Small intestine (tissue), 7 donors: ENCODE results near the gene CAPZB. TPM values are rescaled to one million over a fixed set of nuclear protein-coding genes. Genes with fewer than 3 reads are reported as not detected.

Source experiments
- DNase-seq, 2 donors: peaks; one replicate each; pipeline versions ENCODE4 v3.0.0 to v3.0.0-alpha.2; 2013
- FAIRE-seq: peaks from 2 replicates; lab custom pipeline; 2012; peaks lifted over from hg19 to GRCh38; lab: Jason Lieb, UNC
- H3K27ac ChIP-seq, 3 donors: one replicate each; pipeline ENCODE4 v1.5.1; 2013; ENCODE audit warnings: low read length in 2 of 3, mild to moderate bottlenecking in 2 of 3, control low read depth in 1 of 3, inconsistent platforms in 1 of 3, low read depth in 1 of 3, moderate library complexity in 1 of 3
- H3K27me3 ChIP-seq, 3 donors: one replicate each; pipeline ENCODE4 v1.6.1; 2013; ENCODE audit warnings: low read length in 3 of 3, inconsistent platforms in 1 of 3; ENCODE audit not compliant: control insufficient read depth in 3 of 3, insufficient read depth in 3 of 3
- H3K36me3 ChIP-seq, 3 donors: one replicate each; pipeline ENCODE4 v1.6.1; 2013; ENCODE audit warnings: low read length in 3 of 3, inconsistent platforms in 1 of 3, low read depth in 1 of 3, mild to moderate bottlenecking in 1 of 3, moderate library complexity in 1 of 3; ENCODE audit not compliant: control insufficient read depth in 3 of 3, insufficient read depth in 2 of 3
- H3K4me1 ChIP-seq, 3 donors: one replicate each; pipeline ENCODE4 v1.6.1; 2013; ENCODE audit warnings: low read length in 2 of 3, inconsistent platforms in 1 of 3, low read depth in 1 of 3, mild to moderate bottlenecking in 1 of 3, moderate library complexity in 1 of 3; ENCODE audit not compliant: control insufficient read depth in 3 of 3, insufficient read depth in 2 of 3
- H3K4me3 ChIP-seq, 3 donors: one replicate each; pipeline ENCODE4 v1.5.1; 2013; ENCODE audit warnings: low read length in 3 of 3, control low read depth in 1 of 3, inconsistent platforms in 1 of 3, low read depth in 1 of 3, mild to moderate bottlenecking in 1 of 3, moderate library complexity in 1 of 3
- H3K9me3 ChIP-seq, 2 donors: one replicate each; pipeline ENCODE4 v1.6.1; 2013; ENCODE audit warnings: low read depth in 1 of 2, low read length in 1 of 2; ENCODE audit not compliant: control insufficient read depth in 2 of 2, insufficient read depth in 1 of 2
- WGBS, 3 donors: extraction: QIAGEN DNeasy Blood & Tissue Kit; methylation state at CpG; one replicate each; pipeline ENCODE4 v1.1.7; 2013; 5-methylcytosine and 5-hydroxymethylcytosine counted together
- polyA plus RNA-seq, 4 donors: library from polyadenylated mRNA; stranded (reverse) in 3 of 4; unstranded in 1 of 4; fragments of 200-250 nt in 3 of 4; fragments of 120-200 nt in 1 of 4; gene quantifications; one replicate each; pipeline versions ENCODE4 v1.2.1 to v1.2.3, GENCODE V29; 2013
- donor health status: healthy with polysubstance abuse.
- donor health status: control.
- donor health status: control.
- donor health status: Bipolar disorder and iron deficiency.
- donor health status: healthy.

The CAPZB gene
- polyA plus RNA-seq, 4 donors: 245 to 292 (median 276) TPM

DNA sequence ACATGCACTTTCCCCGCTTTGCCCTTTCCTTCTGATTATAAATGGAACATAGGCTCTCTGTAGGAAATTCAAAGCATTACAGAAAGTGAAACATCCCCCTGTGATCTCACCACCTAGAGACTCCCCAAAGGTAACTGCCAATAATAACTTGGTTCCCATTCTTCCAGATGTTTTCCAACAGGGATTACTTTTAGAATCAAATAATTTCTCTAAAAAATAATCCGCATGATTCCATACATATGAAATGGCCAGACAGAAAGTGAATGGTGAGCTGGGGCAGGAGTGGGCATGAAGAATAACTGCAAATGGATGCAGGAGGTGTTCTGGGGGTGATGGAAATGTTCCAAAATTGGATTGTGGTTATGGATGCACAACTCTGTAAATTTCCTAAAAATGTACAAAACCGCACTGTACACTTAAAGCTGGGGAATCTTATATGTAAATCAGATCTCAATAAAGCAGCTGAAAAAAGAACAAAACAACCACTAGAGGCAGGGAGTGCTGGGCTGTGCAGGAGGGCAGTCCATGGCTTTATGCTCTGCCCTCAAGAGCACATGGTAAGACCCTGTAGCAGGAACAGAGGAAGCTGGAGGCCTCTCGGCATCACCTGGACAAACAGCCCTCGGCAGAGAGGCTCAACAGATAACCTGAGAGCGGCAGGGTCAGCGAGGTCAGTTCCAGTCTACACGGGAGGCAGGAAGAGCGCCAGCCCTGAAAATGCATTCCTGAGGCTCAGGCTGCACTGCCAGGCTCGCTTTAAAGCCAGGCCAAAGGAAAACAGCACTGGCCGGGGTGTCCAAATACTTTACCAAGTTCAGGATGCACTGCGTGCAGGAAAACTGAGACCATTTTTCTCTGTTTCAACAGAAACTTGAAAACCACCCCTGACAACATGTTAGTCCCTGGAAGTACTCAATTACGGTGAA, 39.7 kb downstream of the CAPZB start:
- DNase-seq: no peak
- WGBS, 3 donors: 37 to 58% (median 40%) methylated on average over 13 of the region's 13 CpGs
- H3K9me3 ChIP-seq: no peaks in the 10 kb centered on the region
- peak overlapping the region in 1 of 3 donors; percentile 73 for H3K27ac ChIP-seq
- no peak for FAIRE-seq
- no peak overlapping the region for H3K4me3 ChIP-seq
- peaks cover 0 to 31% (median 2%) of the 10 kb centered on the region in 3 donors for H3K36me3 ChIP-seq
- H3K27me3 ChIP-seq: no peaks in the 10 kb centered on the region
- peaks cover 8 to 18% (median 16%) of the 10 kb centered on the region in 3 donors for H3K4me1 ChIP-seq

GRCh38 chr1:19444296-19445021, 40.9 kb downstream of the CAPZB start:
- 76 to 79% (median 77%) methylated on average over 10 of the region's 10 CpGs for WGBS, 3 donors
- Histone ChIP-seq H3K27me3 (no peaks in the 10 kb centered on the region), H3K9me3 (no peaks in the 10 kb centered on the region), H3K4me3 (no peak overlapping the region), H3K27ac (peak overlapping the region in 1 of 3 donors; percentile 2), H3K4me1 (peaks cover 2 to 19% (median 18%) of the 10 kb centered on the region in 3 donors), H3K36me3 (peaks cover 0 to 37% (median 2%) of the 10 kb centered on the region in 3 donors)
- no peak for FAIRE-seq
- no peak for DNase-seq

- Histone ChIP-seq H3K27me3 (no peaks in the 10 kb centered on the region), H3K36me3 (peaks cover 0 to 33% (median 2%) of the 10 kb centered on the region in 3 donors), H3K9me3 (no peaks in the 10 kb centered on the region), H3K4me1 (peaks cover 0 to 21% (median 17%) of the 10 kb centered on the region in 3 donors), H3K4me3 (no peak overlapping the region), H3K27ac (peak overlapping the region in 1 of 3 donors; percentile 92)
- 74 to 88% (median 77%) methylated on average over 4 of the region's 4 CpGs for WGBS, 3 donors
- no peak for FAIRE-seq
- no peak for DNase-seq
These were observed 42.0 kb downstream of the CAPZB start for GRCh38 chr1:19443326-19443725.

DNA sequence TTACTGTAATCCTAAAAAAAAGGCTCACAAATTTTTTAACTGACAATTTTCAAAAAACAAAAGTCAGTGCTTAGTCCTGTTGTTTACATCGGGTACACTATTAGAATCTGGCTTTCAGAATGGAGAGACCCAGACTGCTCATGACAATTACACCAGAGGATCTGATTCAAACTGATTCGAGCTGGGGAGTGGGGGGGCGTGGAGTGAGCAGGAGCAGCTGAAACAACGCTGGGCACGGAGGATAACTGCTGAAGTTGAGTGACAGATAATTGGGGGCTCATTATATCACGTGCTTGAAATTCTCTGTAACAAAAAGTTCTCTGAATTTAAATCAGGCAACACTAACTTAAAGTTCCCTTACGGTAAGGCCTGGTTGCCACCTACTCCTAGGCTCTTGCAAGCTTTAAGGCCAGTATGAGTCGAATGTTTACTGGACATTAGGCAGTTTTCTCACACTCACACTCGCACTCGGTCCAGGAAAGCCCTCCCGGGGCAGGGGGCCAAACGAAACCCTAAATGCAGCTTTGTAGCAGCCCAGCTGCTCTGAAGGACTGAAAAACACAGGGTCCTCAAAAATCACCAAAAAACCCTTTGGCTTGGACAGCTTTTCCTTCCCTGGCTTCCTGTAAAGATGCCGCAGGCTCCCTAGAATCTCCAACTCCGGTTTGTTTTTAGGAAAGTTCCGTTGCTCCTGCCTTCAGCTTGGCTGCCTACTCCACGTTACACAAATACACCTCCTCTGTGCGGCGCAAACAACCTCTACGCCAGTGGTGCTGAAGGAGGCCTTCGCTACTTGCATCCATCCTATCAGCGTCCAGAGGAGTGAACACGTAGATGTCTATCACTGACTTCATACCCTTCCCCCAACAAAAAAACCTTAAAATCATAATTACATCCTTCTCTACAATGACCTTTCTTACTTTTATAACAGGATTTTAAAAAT, 42.9 kb downstream of the CAPZB start:
- Histone ChIP-seq H3K27me3 (no peaks in the 10 kb centered on the region), H3K4me3 (no peak overlapping the region), H3K9me3 (no peaks in the 10 kb centered on the region), H3K36me3 (peaks cover 0 to 34% (median 0%) of the 10 kb centered on the region in 3 donors), H3K27ac (peak overlapping the region in 2 of 3 donors; percentile 50 to 92), H3K4me1 (peaks cover 2 to 30% (median 25%) of the 10 kb centered on the region in 3 donors)
- DNase-seq (no peak), FAIRE-seq (no peak)
- WGBS, 3 donors: 64 to 81% (median 80%) methylated on average over 22 of the region's 22 CpGs

GRCh38 chr1:19441048-19441780, 44.1 kb downstream of the CAPZB start:
- peaks cover 0 to 33% (median 0%) of the 10 kb centered on the region in 3 donors for H3K36me3 ChIP-seq
- H3K27ac ChIP-seq: peak overlapping the region in 1 of 3 donors; percentile 10
- H3K4me3 ChIP-seq: no peak overlapping the region
- WGBS, 3 donors: 86 to 94% (median 92%) methylated on average over 11 of the region's 11 CpGs
- H3K27me3 ChIP-seq: no peaks in the 10 kb centered on the region
- DNase-seq: no peak
- H3K9me3 ChIP-seq: no peaks in the 10 kb centered on the region
- FAIRE-seq: no peak
- peaks cover 4 to 39% (median 35%) of the 10 kb centered on the region in 3 donors for H3K4me1 ChIP-seq

DNA sequence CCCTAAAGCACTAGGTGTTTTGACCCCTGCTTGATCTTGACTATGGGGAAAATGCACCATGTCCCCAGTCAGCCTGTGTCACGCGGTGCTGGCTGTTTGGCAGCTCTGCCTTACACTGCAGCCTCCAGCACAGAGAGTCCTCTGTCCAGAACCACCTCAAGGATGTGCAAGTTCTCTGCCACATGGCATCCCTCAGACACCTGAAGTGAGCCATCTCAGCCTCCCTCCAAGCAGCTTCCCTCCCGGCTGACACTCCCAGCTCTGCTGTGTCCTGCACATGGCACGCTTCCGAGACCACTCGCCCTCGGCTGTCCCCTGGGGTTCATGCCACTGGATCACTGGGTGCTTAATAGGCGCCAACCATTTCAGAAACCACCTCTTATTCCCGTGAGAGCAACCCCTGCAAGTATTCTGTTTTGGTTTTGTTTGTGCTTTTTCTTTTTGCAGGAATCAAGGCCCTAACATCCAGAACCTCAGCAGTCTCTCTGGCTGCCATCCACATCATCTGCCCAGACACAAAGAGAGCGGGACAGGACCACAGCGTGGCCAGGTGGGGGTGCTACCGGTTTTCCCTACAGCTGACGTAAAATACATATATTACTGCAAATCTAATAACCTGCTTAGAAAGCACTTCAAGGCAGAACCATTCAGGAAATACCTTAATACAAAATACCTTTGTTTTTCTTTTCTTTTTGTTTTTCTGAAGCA, 45.7 kb downstream of the CAPZB start:
- no peak for DNase-seq
- peak overlapping the region in 1 of 3 donors; percentile 59 for H3K27ac ChIP-seq
- H3K27me3 ChIP-seq: no peaks in the 10 kb centered on the region
- no peak for FAIRE-seq
- H3K9me3 ChIP-seq: no peaks in the 10 kb centered on the region
- peaks cover 0 to 43% (median 0%) of the 10 kb centered on the region in 3 donors for H3K36me3 ChIP-seq
- 74 to 79% (median 76%) methylated on average over 13 of the region's 13 CpGs for WGBS, 3 donors
- H3K4me1 ChIP-seq: peaks cover 4 to 38% (median 31%) of the 10 kb centered on the region in 3 donors
- H3K4me3 ChIP-seq: no peak overlapping the region
